GM12878 (cell line): Measurements from ENCODE around the gene SIK3. TPM values are rescaled to one million over a fixed set of nuclear protein-coding genes. Genes with fewer than 3 reads are reported as not detected.

ENCODE experiments used
- ATAC-seq: fragments of 200-7000 bp; cut with Tn5 transposase; 3 replicates; pipeline ENCODE4 v1.9.1; 2020; ENCODE audit warnings: mild to moderate bottlenecking, moderate library complexity
- BruUV-seq: library from RNA; stranded (reverse); fragments of 400-500 nt; replicated peaks from 2 replicates; lab custom pipeline; 2021; lab: Mats Ljungman, UMichigan
- CTCF ChIA-PET: fragments of 300-600 bp; sonication (Branson Sonifier 250); formaldehyde crosslinking; extraction: SDS; loops from one replicate; lab custom pipeline; 2021; ENCODE audit warnings: inconsistent platforms; lab: Yijun Ruan, JAX
- POLR2A ChIA-PET: fragments of 350-600 bp; formaldehyde crosslinking; extraction: SDS; loops from one replicate; lab custom pipeline; 2021; ENCODE audit warnings: inconsistent platforms; lab: Charles Lee
- RAD21 ChIA-PET: fragments of 300-600 bp; sonication (Branson Sonifier 250); formaldehyde crosslinking; loops from one replicate; lab custom pipeline; 2023; ENCODE audit warnings: antibody characterized with exemption; ENCODE audit not compliant: unreplicated experiment; lab: Charles Lee
- SMC1A ChIA-PET: fragments of 300-600 bp; sonication (Branson Sonifier 250); formaldehyde crosslinking; loops from one replicate; lab custom pipeline; 2023; ENCODE audit not compliant: unreplicated experiment, uncharacterized antibody; lab: Charles Lee
- DNase-seq: peaks from one replicate; pipeline ENCODE4 v3.0.0-alpha.2; 2011; ENCODE audit warnings: low read depth, low spot score
- FAIRE-seq: peaks from 3 replicates; lab custom pipeline; 2011; peaks lifted over from hg19 to GRCh38; lab: Jason Lieb, UNC
- H2AFZ ChIP-seq: 2 replicates; pipeline ENCODE4 v1.6.0; 2011; ENCODE audit warnings: low read depth, low read length, control low read depth; ENCODE audit not compliant: control insufficient read depth
- H3K27ac ChIP-seq: 2 replicates; pipeline ENCODE4 v1.5.1; 2011; ENCODE audit warnings: control low read depth; ENCODE audit not compliant: control insufficient read depth, insufficient read depth
- H3K27me3 ChIP-seq, 2 experiments: replicated peaks in 1 of 2; 2 replicates each; pipeline versions ENCODE4 v1.6.0 to v1.6.1; 2011; ENCODE audit warnings: low read length in 1 of 2; ENCODE audit not compliant: control insufficient read depth in 2 of 2, insufficient read depth in 2 of 2
- H3K36me3 ChIP-seq, 2 experiments: 2 replicates each; pipeline ENCODE4 v1.5.1; 2011; ENCODE audit warnings: low read length in 1 of 2; ENCODE audit not compliant: control insufficient read depth in 2 of 2, insufficient read depth in 2 of 2
- H3K4me1 ChIP-seq: 2 replicates; pipeline ENCODE4 v1.6.1; 2011; ENCODE audit warnings: mild to moderate bottlenecking, low read length, moderate library complexity, mixed read lengths; ENCODE audit not compliant: control insufficient read depth, insufficient read depth
- H3K4me2 ChIP-seq: 2 replicates; pipeline ENCODE4 v1.6.0; 2011; ENCODE audit warnings: control low read depth; ENCODE audit not compliant: control insufficient read depth, insufficient read depth
- H3K4me3 ChIP-seq: fragments of 200-600 bp; sonication (generic); 2 replicates; pipeline ENCODE4 v1.5.1; 2016
- H3K79me2 ChIP-seq: 2 replicates; pipeline ENCODE4 v1.6.0; 2011; ENCODE audit warnings: low read length; ENCODE audit not compliant: control insufficient read depth, insufficient read depth
- H3K9ac ChIP-seq: 2 replicates; pipeline ENCODE4 v1.8.0; 2011; ENCODE audit warnings: low read length, control low read depth, mixed read lengths; ENCODE audit not compliant: control insufficient read depth, insufficient read depth
- H3K9me3 ChIP-seq: replicated peaks from 3 replicates; pipeline ENCODE4 v1.5.1; 2011; ENCODE audit warnings: mild to moderate bottlenecking, low read length; ENCODE audit not compliant: control insufficient read depth, insufficient read depth
- H4K20me1 ChIP-seq: 2 replicates; pipeline ENCODE4 v1.6.0; 2011; ENCODE audit not compliant: control insufficient read depth, insufficient read depth
- BACH1 ChIP-seq: fragments of 450-650 bp; IDR thresholded peaks from 2 replicates; pipeline ENCODE4 v1.6.1; 2017; ENCODE audit warnings: mild to moderate bottlenecking, borderline replicate concordance
- CBX3 ChIP-seq: fragments of 200-600 bp; sonication (generic); IDR thresholded peaks from 2 replicates; pipeline ENCODE4 v1.6.1; 2016; ENCODE audit warnings: low read depth, borderline replicate concordance
- E4F1 ChIP-seq: fragments of 450-650 bp; IDR thresholded peaks from 2 replicates; pipeline ENCODE4 v1.6.1; 2018; ENCODE audit warnings: borderline replicate concordance, mild to moderate bottlenecking; ENCODE audit not compliant: partially characterized antibody
- EZH2 ChIP-seq: IDR thresholded peaks from 2 replicates; pipeline ENCODE4 v1.6.1; 2012; ENCODE audit warnings: low read depth, mild to moderate bottlenecking, control low read depth, inconsistent platforms, low read length, borderline replicate concordance; ENCODE audit not compliant: control insufficient read depth
- IKZF2 ChIP-seq, 2 experiments: fragments of 450-650 bp; IDR thresholded peaks; 2 replicates each; pipeline ENCODE4 v1.6.1; 2017; ENCODE audit warnings: mild to moderate bottlenecking in 2 of 2, moderate library complexity in 2 of 2
- IRF4 ChIP-seq: IDR thresholded peaks from 2 replicates; pipeline ENCODE4 v1.6.1; 2011; ENCODE audit warnings: low read depth, low read length
- JUNB ChIP-seq: IDR thresholded peaks from 2 replicates; pipeline ENCODE4 v1.6.1; 2016; ENCODE audit warnings: antibody characterized with exemption, mild to moderate bottlenecking
- LARP7 ChIP-seq: fragments of 450-650 bp; IDR thresholded peaks from 2 replicates; pipeline ENCODE4 v1.6.1; 2017; ENCODE audit warnings: mild to moderate bottlenecking
- REST ChIP-seq: IDR thresholded peaks from 2 replicates; pipeline ENCODE4 v1.6.1; 2012; ENCODE audit warnings: mild to moderate bottlenecking, low read depth, low read length
- RUNX3 ChIP-seq: IDR thresholded peaks from 2 replicates; pipeline ENCODE4 v1.6.1; 2012; ENCODE audit warnings: low read length, inconsistent platforms
- SREBF1 ChIP-seq: IDR thresholded peaks from 2 replicates; pipeline ENCODE4 v1.6.1; 2012; ENCODE audit warnings: mild to moderate bottlenecking, low read length
- SREBF2 ChIP-seq: IDR thresholded peaks from 2 replicates; pipeline ENCODE4 v1.6.1; 2012; ENCODE audit warnings: mild to moderate bottlenecking, low read length
- ZBED1 ChIP-seq: IDR thresholded peaks from 2 replicates; pipeline ENCODE4 v1.6.1; 2016; ENCODE audit warnings: borderline replicate concordance
- WGBS: methylation state at CpG from one replicate; pipeline ENCODE4 v1.1.6; 2016; ENCODE audit warnings: low lambda C conversion rate; ENCODE audit not compliant: insufficient replicate concordance, insufficient coverage; ENCODE audit errors: missing lambda C conversion rate; 5-methylcytosine and 5-hydroxymethylcytosine counted together
- in situ Hi-C: fragments of 300-500 bp; cut with MboI; formaldehyde crosslinking; loops from 9 replicates; pipeline ENCODE4 v1.14.3; 2018; ENCODE audit warnings: mixed read lengths
- intact Hi-C: fragments of 100-400 bp; cut with micrococcal nuclease; formaldehyde crosslinking; loops from one replicate; pipeline ENCODE4 v1.14.2; 2022; ENCODE audit not compliant: unreplicated experiment
- polyA plus RNA-seq, 11 experiments: library from polyadenylated mRNA; depleted of rRNA in 4 of 11; unstranded in 6 of 11; stranded (reverse) in 5 of 11; fragments of >200 nt; fragmentation: Nextera tagmentation in 4 of 11; fragmentation: Illumina TruSeq in 1 of 11; extraction: Ambion mirVana in 4 of 11; extraction: Trizol in 1 of 11; gene quantifications; 1 replicate in 1 of 11; 2 replicates in 10 of 11; pipeline versions ENCODE4 v1.2.1 to v1.2.3, GENCODE V29; 2011 to 2016; ENCODE audit warnings: inconsistent platforms in 2 of 11, missing spikeins in 2 of 11, low read depth in 1 of 11
- total RNA-seq, 4 experiments: library from RNA; depleted of rRNA in 3 of 4; stranded (reverse); fragments of >200 nt in 3 of 4; fragmentation: Illumina TruSeq in 1 of 4; extraction: Trizol in 1 of 4; gene quantifications; 2 replicates each; pipeline versions ENCODE4 v1.2.1 to v1.2.3, GENCODE V29; 2013 to 2021
- TF ChIP-seq, protein P1 (sequence below): fragments of 450-650 bp; conservative IDR thresholded peaks from 2 replicates; pipeline ENCODE4 v1.6.1; 2017; ENCODE audit warnings: mild to moderate bottlenecking, moderate library complexity

The SIK3 gene
- total and polyA plus RNA-seq, 10 of the 15 experiments (the other 5 are each of a cell fraction or from before 2014, with no cell fraction given), result 2.5 to 31.9 (median 11.1) TPM

- TF ChIP-seq, protein P1, sequence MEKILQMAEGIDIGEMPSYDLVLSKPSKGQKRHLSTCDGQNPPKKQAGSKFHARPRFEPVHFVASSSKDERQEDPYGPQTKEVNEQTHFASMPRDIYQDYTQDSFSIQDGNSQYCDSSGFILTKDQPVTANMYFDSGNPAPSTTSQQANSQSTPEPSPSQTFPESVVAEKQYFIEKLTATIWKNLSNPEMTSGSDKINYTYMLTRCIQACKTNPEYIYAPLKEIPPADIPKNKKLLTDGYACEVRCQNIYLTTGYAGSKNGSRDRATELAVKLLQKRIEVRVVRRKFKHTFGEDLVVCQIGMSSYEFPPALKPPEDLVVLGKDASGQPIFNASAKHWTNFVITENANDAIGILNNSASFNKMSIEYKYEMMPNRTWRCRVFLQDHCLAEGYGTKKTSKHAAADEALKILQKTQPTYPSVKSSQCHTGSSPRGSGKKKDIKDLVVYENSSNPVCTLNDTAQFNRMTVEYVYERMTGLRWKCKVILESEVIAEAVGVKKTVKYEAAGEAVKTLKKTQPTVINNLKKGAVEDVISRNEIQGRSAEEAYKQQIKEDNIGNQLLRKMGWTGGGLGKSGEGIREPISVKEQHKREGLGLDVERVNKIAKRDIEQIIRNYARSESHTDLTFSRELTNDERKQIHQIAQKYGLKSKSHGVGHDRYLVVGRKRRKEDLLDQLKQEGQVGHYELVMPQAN, result no peak
Observed at GRCh38 chr11:116932181-116932580, 166.0 kb downstream of the SIK3 start (continued).

GRCh38 chr11:116931206-116931953 is 166.8 kb downstream of the SIK3 start:
- Histone ChIP-seq H3K36me3 (peaks cover 0 to 6% of the 10 kb centered on the region in 2 experiments; a peak in 1 of 4 replicates), H3K27ac (peak overlapping the region; percentile 13; the same call in 1 of the 2 replicates), H3K4me3 (no peak overlapping the region), H3K9me3 (no peaks in the 10 kb centered on the region), H3K27me3 (no peaks in the 10 kb centered on the region), H3K4me2 (peak overlapping the region; percentile 70), H2AFZ (no peak overlapping the region), H3K4me1 (peaks cover 46% of the 10 kb centered on the region), H3K79me2 (no peaks in the 10 kb centered on the region; the same call in 1 of the 2 replicates), H3K9ac (no peak overlapping the region), H4K20me1 (no peaks in the 10 kb centered on the region)
- in situ Hi-C loops (no loop called here), intact Hi-C loops (no loop called here)
- POLR2A ChIA-PET, result no interaction called here
- no peak for DNase-seq
- CTCF ChIA-PET, result interaction anchor here (0.6 to 1.5 kb wide), 2 partner anchors 52 to 175 kb away, joined by 3 read pairs; no protein-coding TSS in a partner anchor
- no TSS peak for BruUV-seq
- ATAC-seq, result no peak; the same call in 1 of the 3 replicates
- RAD21 ChIA-PET, result no interaction called here
- FAIRE-seq, result no peak
- SMC1A ChIA-PET, result interaction anchor here (0.9 to 1.2 kb wide), 3 partner anchors 21 to 108 kb away, joined by 3 read pairs; no protein-coding TSS in a partner anchor
- WGBS, result 17% methylated on average over 7 of the region's 7 CpGs
- TF ChIP-seq RUNX3, result peak; percentile 45; the same call in 1 of the 2 replicates
- TF ChIP-seq E4F1, result no peak
- 0 out of 4 replicates have a peak, but pooled peaks of 1 of the 2 experiments have one; percentile 12 for TF ChIP-seq IKZF2 (IDR thresholded peaks at IDR 0.05)
- no peak for TF ChIP-seq REST
- TF ChIP-seq SREBF1, result no peak
- no peak for TF ChIP-seq BACH1
- no peak for TF ChIP-seq JUNB
- no peak for TF ChIP-seq EZH2
- no peak for TF ChIP-seq SREBF2
- no peak for TF ChIP-seq CBX3
- no peak for TF ChIP-seq LARP7
- TF ChIP-seq ZBED1, result no peak
- no peak for TF ChIP-seq IRF4
